Bronchial epithelial cell (primary cell): Measurements from ENCODE around the gene MRGPRX2. TPM values are rescaled to one million over a fixed set of nuclear protein-coding genes. Genes with fewer than 3 reads are reported as not detected.

Experiments
- DNase-seq: peaks from one replicate; pipeline ENCODE4 v3.0.0-alpha.2; 2010; ENCODE audit warnings: low read depth
- FAIRE-seq: peaks from 2 replicates; lab custom pipeline; 2011; peaks lifted over from hg19 to GRCh38; lab: Jason Lieb, UNC
- H3K27me3 ChIP-seq: 2 replicates; pipeline ENCODE4 v1.5.1; 2011; ENCODE audit warnings: low read length; ENCODE audit not compliant: control insufficient read depth, insufficient read depth
- H3K36me3 ChIP-seq: 2 replicates; pipeline ENCODE4 v1.5.1; 2011; ENCODE audit warnings: low read length; ENCODE audit not compliant: control insufficient read depth, insufficient read depth
- H3K4me3 ChIP-seq: 2 replicates; pipeline ENCODE4 v1.5.1; 2011; ENCODE audit warnings: mild to moderate bottlenecking, low read depth, low read length, control low read depth
- CTCF ChIP-seq: IDR thresholded peaks from 2 replicates; pipeline ENCODE4 v1.5.1; 2011; ENCODE audit warnings: mild to moderate bottlenecking, moderate library complexity, low read length, control low read depth, inconsistent platforms; ENCODE audit not compliant: insufficient read depth, severe bottlenecking
- total RNA-seq: library from RNA; depleted of rRNA; stranded (reverse); fragments of >200 nt; gene quantifications from 2 replicates; pipeline ENCODE4 v1.2.1, GENCODE V29; 2014

MRGPRX2 gene
- total RNA-seq, 1 donor from 2014 or later = not detected

DNA sequence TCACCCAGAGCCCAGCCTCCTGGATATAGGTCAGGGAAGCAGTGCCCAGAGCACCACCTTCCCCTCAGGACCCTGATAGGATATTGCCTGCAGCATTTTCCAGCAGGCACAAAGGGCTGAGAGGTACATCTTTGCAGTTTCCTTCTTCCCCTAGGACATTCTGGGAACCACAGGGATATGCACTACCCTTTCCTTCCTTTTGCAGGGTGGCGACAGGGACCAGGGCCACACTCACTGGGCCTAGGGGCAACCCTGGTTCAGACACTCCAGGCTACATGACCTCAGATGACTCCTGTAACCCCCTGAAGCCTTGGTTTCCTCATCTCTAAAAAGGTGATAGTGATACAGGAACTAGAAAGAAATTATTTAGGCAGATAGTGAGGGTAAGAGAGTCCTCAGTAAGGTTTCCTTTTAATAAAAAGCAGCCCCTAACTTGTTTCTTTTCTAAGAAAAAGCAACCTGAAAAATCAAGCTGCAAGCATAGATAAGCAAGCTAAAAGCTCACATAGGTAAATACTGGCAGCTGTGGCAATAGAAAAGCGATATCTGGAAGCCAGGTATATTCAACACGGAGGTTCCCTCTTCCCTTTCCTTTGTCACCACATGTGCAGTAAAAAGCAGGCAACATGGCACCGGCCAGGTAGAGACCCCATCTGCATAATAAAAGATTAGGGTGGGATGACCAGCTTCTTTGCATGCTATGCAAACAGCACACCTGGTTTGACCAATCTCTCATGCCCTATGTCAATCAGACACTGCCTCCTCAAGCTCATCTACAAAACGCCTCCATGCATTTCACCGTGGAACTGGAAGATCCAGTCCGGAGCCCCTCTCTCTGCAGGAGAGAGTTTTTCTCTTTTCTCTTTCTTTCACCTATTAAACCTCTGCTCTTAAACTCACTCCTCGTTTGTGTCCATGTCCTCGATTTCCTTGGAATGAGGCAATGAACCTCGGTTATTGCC lies 13.2 kb upstream of the MRGPRX2 start:
- no peak overlapping the region for H3K4me3 ChIP-seq
- FAIRE-seq (peak; percentile 50), DNase-seq (no peak)
- TF ChIP-seq CTCF = no peak
- peaks cover 2% of the 10 kb centered on the region for H3K27me3 ChIP-seq
- H3K36me3 ChIP-seq = no peaks in the 10 kb centered on the region

DNA sequence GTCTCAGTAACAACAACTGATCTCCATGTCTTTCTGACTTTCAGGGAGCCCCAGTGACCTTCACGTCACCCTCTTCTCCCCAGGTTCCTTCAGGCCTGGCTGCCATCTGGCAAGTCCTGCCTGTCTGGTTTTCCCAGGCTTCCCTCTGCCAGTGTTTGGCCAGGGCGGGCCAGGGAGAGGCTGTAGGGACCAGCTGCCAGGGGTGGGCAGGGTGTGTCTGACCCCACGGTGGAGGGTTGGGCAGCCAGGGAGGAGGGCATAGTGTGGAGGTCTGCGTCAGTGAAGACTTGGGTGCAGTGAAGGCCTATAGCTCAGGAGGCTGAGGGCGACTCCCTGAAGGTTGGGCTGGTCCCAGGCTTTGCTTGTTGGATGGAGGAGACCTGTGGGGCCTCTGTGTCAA lies 11.9 kb upstream of the MRGPRX2 start:
- FAIRE-seq = no peak

GRCh38 chr11:19071255-19071654 lies 10.7 kb upstream of the MRGPRX2 start:
- peaks cover 2% of the 10 kb centered on the region for H3K27me3 ChIP-seq
- FAIRE-seq (peak; percentile 47), DNase-seq (peak; percentile 75)
- no peaks in the 10 kb centered on the region for H3K36me3 ChIP-seq
- H3K4me3 ChIP-seq = no peak overlapping the region
- TF ChIP-seq CTCF = peak; percentile 89

More for the DNA sequence above, 11.9 kb upstream of the MRGPRX2 start:
- DNase-seq = no peak
- peaks cover 2% of the 10 kb centered on the region for H3K27me3 ChIP-seq
- no peak for TF ChIP-seq CTCF
- H3K36me3 ChIP-seq = no peaks in the 10 kb centered on the region
- no peak overlapping the region for H3K4me3 ChIP-seq

GRCh38 chr11:19059833-19060232 lies 684 bp downstream of the MRGPRX2 start:
- FAIRE-seq (no peak), DNase-seq (no peak)
- no peak for TF ChIP-seq CTCF
- Histone ChIP-seq H3K4me3 (no peak overlapping the region), H3K36me3 (no peaks in the 10 kb centered on the region), H3K27me3 (peaks cover 4% of the 10 kb centered on the region)

DNA sequence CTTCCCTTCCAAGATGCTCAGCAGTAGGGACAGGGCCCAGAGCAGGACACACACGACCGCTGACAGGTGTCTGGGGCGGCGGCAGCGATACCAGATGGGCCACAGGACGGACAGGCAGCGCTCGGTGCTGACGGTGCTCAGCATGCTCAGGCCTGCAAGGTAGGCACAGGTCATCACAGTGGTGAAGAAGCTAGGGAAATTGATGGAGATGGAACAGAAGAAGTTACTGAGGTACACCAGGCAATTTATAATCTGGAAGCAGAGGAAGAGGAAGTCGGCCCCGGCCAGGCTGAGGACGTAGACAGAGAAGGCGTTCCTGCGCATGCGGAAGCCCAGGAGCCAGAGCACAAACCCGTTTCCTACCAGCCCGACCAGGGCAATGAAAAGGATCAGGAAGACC lies 4.6 kb downstream of the MRGPRX2 start:
- no peak for FAIRE-seq
- no peak for TF ChIP-seq CTCF
- Histone ChIP-seq H3K36me3 (no peaks in the 10 kb centered on the region), H3K27me3 (peaks cover 4% of the 10 kb centered on the region), H3K4me3 (no peak overlapping the region)
- DNase-seq = no peak
